Neural crest cell (in vitro differentiated cells): ENCODE results near the gene GABRR3. TPM values are rescaled to one million over a fixed set of nuclear protein-coding genes. Genes with fewer than 3 reads are reported as not detected.

Experiments used
- DNase-seq: peaks from one replicate; pipeline ENCODE4 v3.0.0; 2021; ENCODE audit warnings: low read depth, mixed read lengths, low spot score
- H3K27ac Mint-ChIP-seq: one replicate; pipeline ENCODE4 v1.8.0; 2021; ENCODE audit warnings: mild to moderate bottlenecking, mixed read lengths; ENCODE audit not compliant: unreplicated experiment
- H3K27me3 Mint-ChIP-seq: 2 replicates; pipeline ENCODE4 v1.8.0; 2021; ENCODE audit warnings: low read depth, mild to moderate bottlenecking, mixed read lengths
- H3K36me3 Mint-ChIP-seq: 2 replicates; pipeline ENCODE4 v1.8.0; 2021; ENCODE audit warnings: low read depth, mild to moderate bottlenecking, mixed read lengths
- H3K4me1 Mint-ChIP-seq: 2 replicates; pipeline ENCODE4 v1.8.0; 2021; ENCODE audit warnings: mixed read lengths
- H3K4me3 Mint-ChIP-seq: one replicate; pipeline ENCODE4 v1.8.0; 2021; ENCODE audit warnings: mild to moderate bottlenecking, mixed read lengths
- H3K9me3 Mint-ChIP-seq: 2 replicates; pipeline ENCODE4 v1.8.0; 2021; ENCODE audit warnings: mixed read lengths
- CTCF ChIP-seq: fragments of 200-600 bp; sonication (generic); conservative IDR thresholded peaks from 2 replicates; pipeline ENCODE4 v1.5.0; 2021; ENCODE audit warnings: antibody characterized with exemption, mild to moderate bottlenecking
- total RNA-seq: library from RNA; stranded (reverse); gene quantifications from 2 replicates; pipeline ENCODE4 v1.2.1, GENCODE V29; 2021

The GABRR3 gene
- total RNA-seq, 1 donor from 2014 or later: not detected

GRCh38 chr3:97981886-97982285 is 53.2 kb downstream of the GABRR3 start:
- Mint-ChIP-seq H3K27me3 (no peaks in the 10 kb centered on the region), H3K9me3 (no peaks in the 10 kb centered on the region)

DNA sequence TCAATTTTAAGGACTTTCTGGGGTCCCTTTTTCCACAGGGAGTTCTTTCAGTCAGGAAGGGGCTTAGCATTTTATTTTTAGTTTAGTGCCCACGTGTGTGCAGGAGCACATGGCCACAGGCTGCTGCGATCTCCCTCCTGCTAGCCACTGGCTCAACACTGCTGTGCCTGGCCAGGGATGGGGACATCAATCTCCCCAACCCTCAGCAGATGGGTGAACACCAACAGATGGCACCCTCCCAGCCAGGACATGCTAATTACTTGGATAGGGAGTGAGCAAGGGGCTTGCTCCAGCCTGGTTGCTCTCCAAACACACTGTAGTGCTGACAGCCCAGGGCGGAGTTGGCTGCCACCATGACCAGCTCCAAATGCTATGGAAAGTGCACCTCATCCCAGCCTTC is 55.5 kb downstream of the GABRR3 start:
- H3K36me3 Mint-ChIP-seq: no peaks in the 10 kb centered on the region
- no peak overlapping the region for H3K4me3 Mint-ChIP-seq
- no peaks in the 10 kb centered on the region for H3K9me3 Mint-ChIP-seq
- no peak overlapping the region for H3K27ac Mint-ChIP-seq
- no peak for DNase-seq
- peaks cover 8% of the 10 kb centered on the region for H3K4me1 Mint-ChIP-seq
- no peak for TF ChIP-seq CTCF
- H3K27me3 Mint-ChIP-seq: no peaks in the 10 kb centered on the region

More at GRCh38 chr3:97981886-97982285, 53.2 kb downstream of the GABRR3 start:
- Mint-ChIP-seq H3K36me3 (no peaks in the 10 kb centered on the region), H3K27ac (no peak overlapping the region), H3K4me3 (no peak overlapping the region), H3K4me1 (peaks cover 8% of the 10 kb centered on the region)
- no peak for DNase-seq
- no peak for TF ChIP-seq CTCF

DNA sequence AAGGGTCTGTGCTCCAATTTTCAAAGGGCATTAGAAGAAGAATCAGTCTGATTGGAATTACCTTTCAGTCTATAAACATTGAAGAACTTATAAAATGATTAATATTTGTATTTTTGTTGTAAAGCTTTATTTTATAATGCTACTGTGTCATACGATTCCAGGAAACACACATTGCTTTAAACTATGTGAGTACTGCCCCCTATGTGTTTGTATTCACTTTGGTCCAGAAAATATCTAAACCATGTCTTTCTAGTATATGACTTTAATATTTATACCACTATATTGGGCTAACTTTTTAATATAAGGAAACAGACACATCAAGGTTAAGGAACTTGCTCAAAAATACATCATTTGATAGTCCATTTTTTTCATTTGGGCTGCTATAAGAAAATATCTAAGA is 59.6 kb downstream of the GABRR3 start:
- H3K27me3 Mint-ChIP-seq: peaks cover 2% of the 10 kb centered on the region
- no peak overlapping the region for H3K27ac Mint-ChIP-seq
- TF ChIP-seq CTCF: peak; percentile 30
- no peaks in the 10 kb centered on the region for H3K9me3 Mint-ChIP-seq
- H3K36me3 Mint-ChIP-seq: no peaks in the 10 kb centered on the region
- H3K4me1 Mint-ChIP-seq: peaks cover 19% of the 10 kb centered on the region
- peak overlapping the region; percentile 36 for H3K4me3 Mint-ChIP-seq
- DNase-seq: no peak

GRCh38 chr3:97974996-97975395 is 60.1 kb downstream of the GABRR3 start:
- DNase-seq: no peak
- Mint-ChIP-seq H3K9me3 (no peaks in the 10 kb centered on the region), H3K4me3 (peak overlapping the region; percentile 36), H3K4me1 (peaks cover 24% of the 10 kb centered on the region), H3K27ac (no peak overlapping the region), H3K36me3 (no peaks in the 10 kb centered on the region), H3K27me3 (peaks cover 2% of the 10 kb centered on the region)
- TF ChIP-seq CTCF: no peak

GRCh38 chr3:97972976-97973375 is 62.1 kb downstream of the GABRR3 start:
- H3K4me1 Mint-ChIP-seq: peaks cover 24% of the 10 kb centered on the region
- no peaks in the 10 kb centered on the region for H3K9me3 Mint-ChIP-seq
- H3K4me3 Mint-ChIP-seq: peak overlapping the region; percentile 69
- peaks cover 2% of the 10 kb centered on the region for H3K27me3 Mint-ChIP-seq
- no peak overlapping the region for H3K27ac Mint-ChIP-seq
- no peaks in the 10 kb centered on the region for H3K36me3 Mint-ChIP-seq
- TF ChIP-seq CTCF: no peak
- no peak for DNase-seq
